NCI-H2196 treated with DMSO at 0.1 percent for 48 hours (cell line): ENCODE data around the gene S100PBP.

ENCODE experiments used
- DNase-seq: peaks from one replicate; lab custom pipeline; 2025; ENCODE audit not compliant: unreplicated experiment; lab: John Stamatoyannopoulos, UW

Gene S100PBP

GRCh38 chr1:32817159-32817814 is at the start of gene S100PBP, which contains the start of gene YARS1:
Gene S100PBP (plus strand): TSS chr1:32817653. CDS start chr1:32826100, 8,447 bp downstream.
Gene YARS1 (minus strand): TSS chr1:32817358. CDS start chr1:32817244, 114 bp downstream.
- peak; percentile 96 for DNase-seq

- DNase-seq, result no peak
These were observed 49.2 kb upstream of the S100PBP start for GRCh38 chr1:32768110-32768850.

GRCh38 chr1:32769524-32770220 is 47.8 kb upstream of the S100PBP start:
- no peak for DNase-seq

- DNase-seq, result no peak
These were observed 47.2 kb upstream of the S100PBP start for GRCh38 chr1:32770221-32770731.

- no peak for DNase-seq
These were observed 46.5 kb upstream of the S100PBP start for GRCh38 chr1:32770741-32771548.

- DNase-seq, result no peak
These were observed 45.7 kb upstream of the S100PBP start for GRCh38 chr1:32771561-32772280.

- no peak for DNase-seq
These were observed 45.0 kb upstream of the S100PBP start for GRCh38 chr1:32772281-32773017.

- DNase-seq, result peak; percentile 67
These were observed 44.3 kb upstream of the S100PBP start for GRCh38 chr1:32773018-32773763.

- DNase-seq, result no peak
These were observed 43.5 kb upstream of the S100PBP start for GRCh38 chr1:32773764-32774463.

- no peak for DNase-seq
These were observed 43.0 kb upstream of the S100PBP start for GRCh38 chr1:32774464-32774808.

GRCh38 chr1:32774950-32775634 is 42.4 kb upstream of the S100PBP start:
- no peak for DNase-seq

- DNase-seq, result no peak
These were observed 41.7 kb upstream of the S100PBP start for GRCh38 chr1:32775640-32776337.

- DNase-seq, result no peak
These were observed 38.2 kb upstream of the S100PBP start for GRCh38 chr1:32779242-32779641.

GRCh38 chr1:32780005-32780404 is 37.4 kb upstream of the S100PBP start:
- no peak for DNase-seq

- no peak for DNase-seq
These were observed 36.7 kb upstream of the S100PBP start for GRCh38 chr1:32780628-32781234.

- no peak for DNase-seq
These were observed 35.4 kb upstream of the S100PBP start for GRCh38 chr1:32782086-32782485.

- no peak for DNase-seq
These were observed 33.6 kb upstream of the S100PBP start for GRCh38 chr1:32783851-32784250.
